ENCODE results near the gene ZFP64. TPM values are rescaled to one million over a fixed set of nuclear protein-coding genes. Genes with fewer than 3 reads are reported as not detected.

ZFP64 gene
- total RNA-seq, 2 experiments from 2014 or later = 2.5 to 3.2 TPM

DNA sequence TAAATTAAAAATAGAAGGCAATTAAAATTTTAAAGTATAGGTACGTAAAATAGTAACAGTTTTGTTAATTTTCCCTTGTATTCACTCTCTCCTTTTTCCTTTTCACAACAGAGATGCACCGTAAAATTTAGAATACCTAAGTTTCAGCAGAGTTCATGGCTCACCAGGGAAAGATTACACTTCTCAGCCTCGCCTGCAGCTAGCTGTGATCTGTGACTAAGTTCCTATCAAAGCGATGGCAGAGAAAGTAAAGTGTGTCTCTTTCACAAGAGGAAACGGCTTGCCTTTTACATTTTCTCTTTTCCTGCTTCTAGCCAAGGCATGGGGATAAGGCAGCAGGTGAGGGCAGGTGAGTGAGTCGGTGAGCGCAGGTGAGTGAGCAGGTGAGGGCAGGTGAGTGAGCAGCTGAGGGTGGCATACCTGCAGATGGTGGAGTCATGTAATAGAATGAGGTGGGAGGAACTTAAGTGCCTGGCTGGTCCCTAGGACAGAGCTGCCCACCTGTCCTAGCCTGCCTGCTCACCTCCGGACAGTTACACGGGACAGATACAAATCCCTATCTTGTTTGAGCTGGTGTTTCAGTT, 30.9 kb downstream of the ZFP64 start:
- intact Hi-C loops (cut with DNase I, micrococcal nuclease) = no loop called here

DNA sequence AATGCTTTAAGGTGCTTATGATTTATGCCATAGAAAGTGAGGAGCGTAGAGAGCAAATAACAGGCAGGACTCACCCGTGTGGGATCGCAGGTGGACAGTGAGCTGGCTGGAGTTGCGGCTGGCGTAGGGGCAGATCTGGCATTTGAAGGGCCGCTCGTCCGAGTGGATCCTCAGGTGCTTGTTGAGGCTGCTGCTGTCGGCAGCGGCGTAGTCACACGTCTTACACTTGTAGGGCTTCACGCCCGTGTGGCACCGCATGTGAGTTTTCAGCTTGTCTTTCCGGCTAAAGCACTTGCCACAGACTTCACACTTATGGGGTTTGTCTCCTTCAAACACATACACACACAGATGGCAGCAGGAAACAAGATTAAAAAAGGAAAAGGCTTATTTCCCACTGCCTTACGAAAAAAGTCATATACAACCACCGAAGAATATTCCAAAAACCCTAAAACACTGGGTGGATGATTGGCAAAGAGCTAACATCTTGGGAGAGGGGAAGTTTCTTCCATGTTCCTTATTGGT, 31.5 kb downstream of the ZFP64 start:
- no peak overlapping the region for H3K4me3 ChIP-seq (ENCODE audit: low read length)
- Mint-ChIP-seq H3K4me1 (ENCODE audit: low read depth) (no peaks in the 10 kb centered on the region), H3K4me3 (no peak overlapping the region), H3K27ac (no peak overlapping the region), H3K9me3 (no peaks in the 10 kb centered on the region), H3K27me3 (no peaks in the 10 kb centered on the region), H3K36me3 (ENCODE audit: low read depth) (peaks cover 90% of the 10 kb centered on the region)
- ATAC-seq (ENCODE audit: poor library complexity) = no peak
- CTCF ChIA-PET = no interaction called here
- peaks cover 0 to 4% of the 10 kb centered on the region in 2 experiments for H3K9me3 ChIP-seq (ENCODE audit: control insufficient read depth in 1 of 2, insufficient read depth in 1 of 2, low read length in 2 of 2)
- no peaks in the 10 kb centered on the region for H3K4me1 ChIP-seq (ENCODE audit: insufficient read depth, low read length)
- no peak overlapping the region for H3K27ac ChIP-seq (ENCODE audit: low read depth in 1 of 2, low read length in 2 of 2)
- POLR2A ChIA-PET = no interaction called here
- DNase-seq = no peak
- TF ChIP-seq, protein P1, sequence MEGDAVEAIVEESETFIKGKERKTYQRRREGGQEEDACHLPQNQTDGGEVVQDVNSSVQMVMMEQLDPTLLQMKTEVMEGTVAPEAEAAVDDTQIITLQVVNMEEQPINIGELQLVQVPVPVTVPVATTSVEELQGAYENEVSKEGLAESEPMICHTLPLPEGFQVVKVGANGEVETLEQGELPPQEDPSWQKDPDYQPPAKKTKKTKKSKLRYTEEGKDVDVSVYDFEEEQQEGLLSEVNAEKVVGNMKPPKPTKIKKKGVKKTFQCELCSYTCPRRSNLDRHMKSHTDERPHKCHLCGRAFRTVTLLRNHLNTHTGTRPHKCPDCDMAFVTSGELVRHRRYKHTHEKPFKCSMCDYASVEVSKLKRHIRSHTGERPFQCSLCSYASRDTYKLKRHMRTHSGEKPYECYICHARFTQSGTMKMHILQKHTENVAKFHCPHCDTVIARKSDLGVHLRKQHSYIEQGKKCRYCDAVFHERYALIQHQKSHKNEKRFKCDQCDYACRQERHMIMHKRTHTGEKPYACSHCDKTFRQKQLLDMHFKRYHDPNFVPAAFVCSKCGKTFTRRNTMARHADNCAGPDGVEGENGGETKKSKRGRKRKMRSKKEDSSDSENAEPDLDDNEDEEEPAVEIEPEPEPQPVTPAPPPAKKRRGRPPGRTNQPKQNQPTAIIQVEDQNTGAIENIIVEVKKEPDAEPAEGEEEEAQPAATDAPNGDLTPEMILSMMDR (IDR thresholded peaks at IDR 0.05) = no peak
- no peaks in the 10 kb centered on the region for H3K27me3 ChIP-seq (ENCODE audit: control insufficient read depth in 1 of 2, insufficient read depth in 2 of 2, low read length in 2 of 2)
- intact Hi-C loops (cut with DNase I, micrococcal nuclease) = no loop called here
- peaks cover 51% of the 10 kb centered on the region for H3K36me3 ChIP-seq (ENCODE audit: insufficient read depth, low read length)

More for the DNA sequence above, 30.9 kb downstream of the ZFP64 start:
- POLR2A ChIA-PET = no interaction called here
- CTCF ChIA-PET = no interaction called here
- Mint-ChIP-seq H3K27me3 (no peaks in the 10 kb centered on the region), H3K9me3 (no peaks in the 10 kb centered on the region), H3K4me3 (no peak overlapping the region), H3K4me1 (ENCODE audit: low read depth) (no peaks in the 10 kb centered on the region), H3K36me3 (ENCODE audit: low read depth) (peaks cover 93% of the 10 kb centered on the region), H3K27ac (no peak overlapping the region)
- DNase-seq = no peak
- Histone ChIP-seq H3K36me3 (ENCODE audit: insufficient read depth, low read length) (peaks cover 52% of the 10 kb centered on the region), H3K27me3 (ENCODE audit: control insufficient read depth in 1 of 2, insufficient read depth in 2 of 2, low read length in 2 of 2) (no peaks in the 10 kb centered on the region), H3K9me3 (ENCODE audit: control insufficient read depth in 1 of 2, insufficient read depth in 1 of 2, low read length in 2 of 2) (peaks cover 0 to 4% of the 10 kb centered on the region in 2 experiments), H3K27ac (ENCODE audit: low read depth in 1 of 2, low read length in 2 of 2) (no peak overlapping the region), H3K4me1 (ENCODE audit: insufficient read depth, low read length) (no peaks in the 10 kb centered on the region), H3K4me3 (ENCODE audit: low read length) (no peak overlapping the region)
- no peak for ATAC-seq (ENCODE audit: poor library complexity)
- TF ChIP-seq, protein P1 (IDR thresholded peaks at IDR 0.05) = no peak

DNA sequence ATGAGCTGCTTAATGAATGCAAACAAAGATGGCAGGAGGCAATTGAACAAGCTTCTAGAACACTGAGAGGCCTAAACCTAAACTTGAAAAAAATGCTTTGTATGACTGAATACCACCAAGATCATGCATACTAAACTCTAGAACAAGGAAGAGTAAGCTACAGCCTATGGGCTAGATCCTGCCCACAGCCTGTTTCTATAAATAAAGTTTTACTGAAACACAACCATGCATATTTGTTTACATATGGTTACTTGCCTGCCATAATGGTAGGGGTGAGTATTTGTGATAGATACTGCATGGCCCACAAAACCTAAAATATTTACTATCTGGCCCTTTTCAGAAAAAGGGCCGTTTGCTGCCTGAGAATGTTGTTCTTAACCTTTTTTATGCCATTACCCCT, 37.0 kb downstream of the ZFP64 start:
- Mint-ChIP-seq H3K27ac (no peak overlapping the region), H3K4me1 (ENCODE audit: low read depth) (no peaks in the 10 kb centered on the region), H3K4me3 (no peak overlapping the region), H3K9me3 (no peaks in the 10 kb centered on the region), H3K36me3 (ENCODE audit: low read depth) (peaks cover 77% of the 10 kb centered on the region), H3K27me3 (no peaks in the 10 kb centered on the region)
- Histone ChIP-seq H3K9me3 (ENCODE audit: control insufficient read depth in 1 of 2, insufficient read depth in 1 of 2, low read length in 2 of 2) (peaks cover 0 to 4% of the 10 kb centered on the region in 2 experiments), H3K27ac (ENCODE audit: low read depth in 1 of 2, low read length in 2 of 2) (no peak overlapping the region), H3K4me3 (ENCODE audit: low read length) (no peak overlapping the region), H3K36me3 (ENCODE audit: insufficient read depth, low read length) (peaks cover 31% of the 10 kb centered on the region), H3K4me1 (ENCODE audit: insufficient read depth, low read length) (no peaks in the 10 kb centered on the region), H3K27me3 (ENCODE audit: control insufficient read depth in 1 of 2, insufficient read depth in 2 of 2, low read length in 2 of 2) (no peaks in the 10 kb centered on the region)
- ATAC-seq (ENCODE audit: poor library complexity) (no peak), DNase-seq (no peak)
- CTCF ChIA-PET = no interaction called here
- TF ChIP-seq, protein P1 (IDR thresholded peaks at IDR 0.05) = no peak
- POLR2A ChIA-PET = interaction anchor here (0.6 kb wide), 1 partner anchor 1768 kb away, joined by 4 read pairs; no protein-coding TSS in a partner anchor
- intact Hi-C loops (cut with DNase I, micrococcal nuclease) = loop anchor here in 1 of 2 experiments (5.0 kb wide), 2 partner anchors 782 to 1167 kb away; no protein-coding TSS in a partner anchor

Data from CD4-positive, alpha-beta T cell (primary cell).